ENCODE data around the gene CALHM2. TPM values are rescaled to one million over a fixed set of nuclear protein-coding genes. Genes with fewer than 3 reads are reported as not detected.

Gene CALHM2
- total and polyA plus RNA-seq, 2 of the 13 experiments (the other 11 are each of a cell fraction or from before 2014, with no cell fraction given): 0.15 TPM; not detected in 1

DNA sequence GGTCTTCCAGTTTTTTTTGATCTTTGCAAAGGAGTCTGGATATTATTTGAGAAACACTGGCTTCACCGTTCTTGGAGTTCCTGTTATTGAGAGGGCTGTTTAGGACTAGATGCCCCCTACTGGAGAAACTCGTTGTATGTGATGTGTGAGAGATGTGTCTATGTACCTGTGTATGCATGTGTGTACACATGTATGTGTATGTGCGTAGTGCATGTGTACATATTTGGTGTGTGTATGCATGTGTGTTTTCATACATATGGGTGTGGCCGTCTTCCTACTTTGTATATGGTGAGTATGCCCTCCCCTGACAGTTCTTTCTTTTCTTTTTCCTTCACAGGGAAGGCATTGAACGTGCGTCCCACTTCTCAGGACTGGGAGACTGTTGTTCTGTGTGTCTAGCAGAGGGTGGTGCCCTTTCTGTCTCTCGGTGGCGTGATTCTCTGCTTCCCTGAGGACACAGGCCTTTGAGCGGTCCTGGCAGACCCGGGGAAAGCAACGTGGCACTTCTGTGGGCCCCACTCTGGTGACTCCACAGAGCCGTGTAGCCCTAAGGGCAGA is 29.9 kb upstream of the CALHM2 start (continued):
- 0 out of 2 replicates have a peak, but pooled peaks have one; percentile 12 for TF ChIP-seq MNT (IDR thresholded peaks at IDR 0.05)
- TF ChIP-seq STAG1 (CRISPR knock-in tag; IDR thresholded peaks at IDR 0.05): peak; percentile 11; the same call in 1 of the 2 replicates
- 0 out of 2 replicates have a peak, but pooled peaks have one; percentile 48 for TF ChIP-seq RCOR2 (CRISPR knock-in tag; IDR thresholded peaks at IDR 0.05)
- TF ChIP-seq TRIM22 (IDR thresholded peaks at IDR 0.05): no peak
- no peak for TF ChIP-seq CREB1 (IDR thresholded peaks at IDR 0.05)
- TF ChIP-seq CREB1 (CRISPR knock-in tag; IDR thresholded peaks at IDR 0.05): no peak
- no peak for TF ChIP-seq ONECUT2 (CRISPR knock-in tag; IDR thresholded peaks at IDR 0.05)
- TF ChIP-seq, protein P1, sequence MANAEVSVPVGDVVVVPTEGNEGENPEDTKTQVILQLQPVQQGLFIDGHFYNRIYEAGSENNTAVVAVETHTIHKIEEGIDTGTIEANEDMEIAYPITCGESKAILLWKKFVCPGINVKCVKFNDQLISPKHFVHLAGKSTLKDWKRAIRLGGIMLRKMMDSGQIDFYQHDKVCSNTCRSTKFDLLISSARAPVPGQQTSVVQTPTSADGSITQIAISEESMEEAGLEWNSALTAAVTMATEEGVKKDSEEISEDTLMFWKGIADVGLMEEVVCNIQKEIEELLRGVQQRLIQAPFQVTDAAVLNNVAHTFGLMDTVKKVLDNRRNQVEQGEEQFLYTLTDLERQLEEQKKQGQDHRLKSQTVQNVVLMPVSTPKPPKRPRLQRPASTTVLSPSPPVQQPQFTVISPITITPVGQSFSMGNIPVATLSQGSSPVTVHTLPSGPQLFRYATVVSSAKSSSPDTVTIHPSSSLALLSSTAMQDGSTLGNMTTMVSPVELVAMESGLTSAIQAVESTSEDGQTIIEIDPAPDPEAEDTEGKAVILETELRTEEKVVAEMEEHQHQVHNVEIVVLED (CRISPR knock-in tag; IDR thresholded peaks at IDR 0.05; ENCODE audit: borderline replicate concordance): 0 out of 2 replicates have a peak, but pooled peaks have one; percentile 28
- TF ChIP-seq ZNF646 (CRISPR knock-in tag; IDR thresholded peaks at IDR 0.05): peak; percentile 38; the same call in 1 of the 2 replicates
- no peak for TF ChIP-seq ZNF883 (CRISPR knock-in tag; IDR thresholded peaks at IDR 0.05; ENCODE audit: not compliant biosample characterization)
- TF ChIP-seq NR1H2 (CRISPR knock-in tag; IDR thresholded peaks at IDR 0.05; ENCODE audit: borderline replicate concordance, low read depth): no peak
- TF ChIP-seq STAT5B (CRISPR knock-in tag; IDR thresholded peaks at IDR 0.05): no peak
- TF ChIP-seq HNRNPLL (IDR thresholded peaks at IDR 0.05; ENCODE audit: low read depth, low read length, poor library complexity, severe bottlenecking): no peak
- no peak for TF ChIP-seq ZBTB46 (CRISPR knock-in tag; IDR thresholded peaks at IDR 0.05; ENCODE audit: borderline replicate concordance)
